NCI-H2171 (cell line): Measurements from ENCODE around the gene IL1RL2.

Experiments used
- DNase-seq: peaks from one replicate; lab custom pipeline; 2025; lab: John Stamatoyannopoulos, UW

IL1RL2 gene

DNA sequence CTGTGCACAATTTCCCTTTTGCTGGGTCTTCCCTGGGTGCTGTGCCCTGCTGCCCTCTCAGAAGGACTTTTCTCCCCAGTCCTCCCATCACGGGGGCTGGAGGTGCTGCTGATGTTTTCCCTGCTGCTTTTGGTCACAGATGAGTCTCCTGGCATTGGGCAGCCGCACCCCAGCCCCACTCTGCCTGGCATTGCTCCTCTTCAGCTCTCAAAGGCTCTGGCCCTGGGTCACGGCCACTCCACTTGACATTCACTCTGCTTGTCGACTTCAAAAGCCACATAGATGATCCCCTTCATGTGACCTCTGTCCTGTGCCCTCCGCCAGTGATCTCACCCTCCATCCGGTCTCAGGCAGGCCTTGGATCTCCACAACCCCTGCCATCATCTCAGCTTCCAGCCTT lies 81.0 kb downstream of the IL1RL2 start:
- no peak for DNase-seq

DNA sequence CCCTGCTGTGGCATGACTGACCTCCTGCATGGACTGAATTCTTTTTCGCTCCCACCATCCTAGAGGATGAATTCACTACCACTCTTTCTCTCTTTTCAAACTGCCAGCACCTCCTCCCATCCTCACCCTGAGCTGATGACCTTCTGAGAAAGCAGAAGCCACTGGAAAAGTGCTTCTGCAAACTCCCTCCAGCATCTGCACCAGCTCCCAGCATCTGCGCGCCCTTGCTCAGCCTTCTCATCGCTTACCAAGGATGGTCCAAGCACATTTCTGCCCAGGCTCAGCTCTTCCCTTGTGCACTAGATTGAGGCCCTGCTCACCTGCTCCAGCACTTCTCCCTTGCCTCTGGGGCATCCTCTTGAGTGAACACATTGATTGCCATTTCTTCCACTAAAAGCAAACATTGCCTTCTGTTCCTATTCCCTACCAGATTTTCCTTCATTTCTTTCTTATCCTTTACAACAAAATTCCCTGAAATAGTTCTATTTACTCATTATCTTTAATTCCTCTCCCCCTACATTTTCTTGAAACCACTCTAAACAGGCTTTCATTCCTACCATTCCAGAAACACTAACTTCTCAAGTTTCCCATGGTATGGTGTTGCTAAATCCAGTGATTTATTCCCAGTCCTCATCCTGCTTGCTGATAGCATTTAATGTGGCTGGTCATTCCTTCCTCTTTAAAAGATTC lies 81.8 kb downstream of the IL1RL2 start:
- DNase-seq = no peak

DNA sequence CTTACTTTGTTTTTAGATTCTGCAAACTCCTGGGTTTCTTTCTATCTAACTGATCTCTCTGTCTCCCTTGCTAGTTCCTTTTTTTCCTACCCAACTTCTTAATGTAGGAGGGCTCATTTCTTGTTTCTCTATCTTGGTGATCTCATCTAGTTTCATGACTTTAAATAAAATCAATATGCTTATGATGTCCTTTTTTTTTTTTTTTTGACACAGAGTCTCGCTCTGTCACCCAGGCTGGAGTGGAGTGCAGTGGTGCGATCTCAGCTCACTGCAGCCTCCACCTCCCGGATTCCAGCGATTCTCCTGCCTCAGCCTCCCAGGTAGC lies 82.3 kb downstream of the IL1RL2 start:
- DNase-seq = no peak

DNA sequence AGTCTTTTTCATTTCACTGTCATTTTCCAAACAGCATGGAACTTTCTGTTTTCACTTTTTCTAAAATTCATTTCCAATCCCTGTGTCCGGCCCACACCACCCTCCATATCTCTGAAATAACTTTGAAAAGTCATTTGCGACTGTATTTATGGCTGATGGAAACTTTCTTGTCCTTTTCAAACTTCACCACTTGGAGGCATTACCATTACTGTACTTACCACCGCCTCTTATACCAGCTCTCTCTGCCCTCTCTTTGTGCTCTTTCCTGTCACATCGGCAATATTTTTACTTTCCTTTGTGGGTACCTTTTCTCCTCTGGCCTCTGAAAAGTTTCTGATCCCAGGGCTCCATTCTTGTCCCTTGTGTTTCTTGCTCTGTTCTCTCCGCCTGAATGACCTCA lies 85.0 kb downstream of the IL1RL2 start:
- no peak for DNase-seq

DNA sequence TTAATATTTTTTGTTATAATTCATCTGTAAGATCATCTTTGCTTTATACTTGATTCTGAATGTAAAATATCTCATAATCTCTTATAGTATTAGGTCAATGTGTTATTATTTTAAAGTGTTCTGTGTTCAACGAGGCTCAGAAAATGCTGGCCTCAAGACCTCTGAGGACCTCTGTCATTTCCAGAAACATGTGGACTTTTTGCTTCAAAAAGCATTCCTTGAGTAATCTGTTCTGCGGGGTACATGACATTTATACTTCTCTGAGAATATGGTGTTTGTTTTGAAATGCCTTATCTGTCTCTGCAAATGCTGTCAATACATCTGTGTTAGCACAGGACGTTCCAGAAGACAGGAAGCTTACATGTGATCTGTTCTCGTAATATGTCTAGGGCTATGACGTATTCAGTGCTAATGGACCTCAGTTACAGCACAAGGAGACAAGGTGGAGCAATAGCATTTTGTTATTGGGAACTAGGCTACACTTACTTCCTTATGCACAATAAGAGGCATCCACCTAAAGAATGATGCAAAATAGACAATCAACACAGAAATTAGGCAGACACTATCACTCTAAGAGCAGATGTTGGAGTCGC lies 86.9 kb downstream of the IL1RL2 start:
- no peak for DNase-seq

DNA sequence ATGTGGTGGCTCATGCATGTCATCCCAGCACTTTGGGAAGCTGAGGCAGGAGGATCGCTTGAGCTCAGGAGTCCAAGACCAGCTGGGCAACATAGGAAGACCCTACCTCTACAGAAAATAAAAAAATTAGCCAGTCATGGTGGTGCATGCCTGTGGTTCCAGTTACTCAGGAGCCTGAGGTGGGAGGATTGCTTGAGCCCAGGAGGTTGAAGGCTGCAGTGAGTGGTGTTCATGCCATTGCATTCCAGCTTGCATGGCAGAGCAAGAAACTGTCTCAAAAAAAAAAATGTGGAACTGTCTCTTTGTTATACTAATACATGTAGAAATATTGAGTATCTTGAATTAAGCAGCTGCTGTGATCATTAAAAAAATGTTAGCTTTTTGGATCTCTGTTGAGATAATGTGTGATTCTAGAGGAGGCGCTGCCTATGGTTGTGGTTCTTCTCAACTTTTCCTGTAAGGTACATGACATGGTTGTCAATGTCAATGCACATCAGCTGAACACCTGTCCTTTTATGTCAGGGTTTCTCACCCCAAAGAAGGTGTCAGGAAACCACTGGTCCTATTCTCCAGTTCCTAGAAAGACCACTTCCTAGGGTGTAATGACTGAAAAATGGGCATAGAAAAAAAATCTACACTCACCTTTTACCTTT lies 89.9 kb downstream of the IL1RL2 start:
- no peak for DNase-seq

DNA sequence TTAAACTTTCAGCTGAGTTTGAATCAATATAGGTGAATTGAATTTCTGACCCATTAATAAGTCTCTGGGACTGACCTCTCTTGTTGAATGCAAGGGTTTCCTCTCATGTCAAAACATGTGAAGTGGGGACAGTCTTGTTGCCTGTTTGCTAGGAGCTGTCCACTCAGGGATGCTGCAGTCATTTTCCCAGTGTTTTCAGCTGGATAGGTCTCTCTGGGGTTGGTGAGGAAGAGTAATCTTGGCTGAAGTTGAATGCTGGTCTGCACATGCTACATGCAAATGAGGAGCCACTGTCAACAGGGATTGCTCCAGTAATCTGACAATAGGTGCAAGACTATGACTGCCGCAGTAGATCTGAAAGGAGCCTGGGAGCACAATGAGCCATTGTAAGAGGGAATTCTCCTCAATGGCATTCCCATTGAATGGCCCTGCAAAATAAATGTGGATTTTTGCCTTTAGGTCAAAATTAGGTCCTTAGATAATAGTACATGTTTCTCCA lies 90.4 kb downstream of the IL1RL2 start:
- DNase-seq = no peak

DNA sequence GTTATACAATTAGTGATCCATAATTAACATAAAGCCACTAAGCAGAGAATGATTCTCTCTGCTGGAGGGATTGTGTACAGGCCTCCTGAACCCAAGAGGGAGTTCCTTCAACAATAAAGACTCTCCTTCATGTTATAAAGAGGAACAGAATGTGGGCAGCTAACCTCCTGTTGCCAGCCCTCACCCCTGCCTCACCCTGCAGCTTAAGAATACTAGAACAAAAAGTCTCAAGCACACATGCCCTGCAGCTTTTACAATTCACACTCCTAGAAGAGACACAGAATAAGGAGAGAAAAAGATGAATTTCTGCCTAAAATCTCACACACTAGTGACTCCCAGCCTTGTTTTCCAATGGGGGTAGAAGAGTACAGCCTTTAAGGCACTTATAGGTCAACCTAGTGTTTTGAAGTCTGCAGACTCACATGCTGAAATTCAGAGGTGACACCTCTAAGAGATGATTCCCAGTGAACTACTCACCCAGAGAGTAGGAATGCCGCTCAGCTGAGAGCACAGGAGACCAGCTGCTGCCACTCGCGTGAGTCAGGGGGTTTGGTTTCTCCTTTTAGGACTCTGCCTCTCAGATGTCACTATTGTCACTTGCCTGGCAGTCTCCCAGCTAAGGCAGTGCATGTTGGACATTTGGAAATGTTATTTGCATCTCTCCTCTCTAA lies 92.0 kb downstream of the IL1RL2 start:
- no peak for DNase-seq

DNA sequence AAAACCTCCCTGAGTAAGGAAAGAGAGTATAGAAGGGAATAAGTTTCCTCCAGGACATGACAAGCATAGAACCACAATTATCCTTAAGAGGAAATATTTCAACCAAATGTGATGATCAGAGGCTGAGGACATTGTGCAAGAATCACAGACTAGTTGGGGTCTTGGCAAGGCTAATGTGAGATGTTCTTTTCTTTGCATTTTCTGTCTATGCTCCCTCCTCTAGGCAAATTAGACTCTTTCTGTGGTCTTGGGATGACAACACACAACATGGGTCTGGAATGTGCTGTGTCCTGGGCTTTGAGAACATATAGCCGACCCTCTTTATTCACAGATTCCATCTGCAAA lies 92.5 kb downstream of the IL1RL2 start:
- DNase-seq = no peak

DNA sequence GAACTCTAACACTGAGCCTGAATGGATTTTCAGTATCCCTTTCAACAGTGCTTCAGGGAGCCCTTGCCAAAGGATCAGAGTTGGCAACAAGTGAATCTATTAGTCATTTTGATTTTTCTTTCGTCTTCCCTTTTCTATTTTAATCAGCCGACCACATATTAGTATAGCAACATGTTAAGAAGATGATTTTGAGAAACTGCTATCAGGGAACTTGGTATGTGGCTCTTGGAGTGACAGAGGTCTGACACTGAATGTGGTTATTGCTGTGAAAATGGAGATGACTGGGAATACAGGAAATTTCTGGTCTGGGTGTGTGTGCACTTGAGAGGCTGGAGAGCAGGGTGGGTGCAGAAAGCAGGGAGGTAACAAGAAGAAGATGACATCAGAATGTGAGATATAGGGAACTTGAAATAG lies 95.9 kb downstream of the IL1RL2 start:
- DNase-seq = no peak

DNA sequence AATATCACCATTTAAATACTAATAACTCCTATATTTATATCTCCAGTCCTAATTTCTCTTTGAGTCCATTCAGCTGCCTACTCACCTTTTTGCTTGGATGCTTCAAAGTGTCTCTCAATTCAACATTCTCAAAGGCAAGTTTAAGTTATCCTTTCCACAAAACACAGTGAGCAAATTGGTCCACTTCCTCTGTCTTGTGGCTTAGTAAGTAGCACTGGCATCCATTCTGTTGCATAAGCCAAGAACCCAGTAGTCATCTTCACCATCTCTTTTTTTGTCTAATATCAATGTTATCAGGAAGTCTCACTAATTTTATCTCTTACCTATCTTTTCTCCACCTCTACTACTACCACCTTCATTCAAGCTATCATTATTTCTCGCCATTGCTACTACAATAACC lies 97.2 kb downstream of the IL1RL2 start:
- DNase-seq = no peak

DNA sequence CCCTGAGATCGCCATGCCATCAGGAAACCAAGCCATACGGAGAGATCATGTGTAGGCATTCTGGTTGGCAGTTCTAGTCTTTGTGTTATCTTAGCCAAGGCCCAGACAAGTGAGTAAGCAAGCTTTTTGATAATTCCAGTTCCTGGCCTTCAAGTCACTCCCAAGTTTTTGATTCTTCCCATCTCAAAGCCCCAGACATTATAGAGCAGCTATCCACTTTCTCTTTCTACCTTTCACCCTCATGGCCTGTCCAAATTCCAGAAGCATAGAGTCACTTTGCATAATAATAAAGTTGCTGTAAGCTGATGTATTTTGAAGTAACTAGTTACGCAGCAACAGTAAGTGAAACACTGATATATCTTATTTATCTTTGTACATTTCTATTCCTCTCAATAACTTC lies 97.8 kb downstream of the IL1RL2 start:
- no peak for DNase-seq

DNA sequence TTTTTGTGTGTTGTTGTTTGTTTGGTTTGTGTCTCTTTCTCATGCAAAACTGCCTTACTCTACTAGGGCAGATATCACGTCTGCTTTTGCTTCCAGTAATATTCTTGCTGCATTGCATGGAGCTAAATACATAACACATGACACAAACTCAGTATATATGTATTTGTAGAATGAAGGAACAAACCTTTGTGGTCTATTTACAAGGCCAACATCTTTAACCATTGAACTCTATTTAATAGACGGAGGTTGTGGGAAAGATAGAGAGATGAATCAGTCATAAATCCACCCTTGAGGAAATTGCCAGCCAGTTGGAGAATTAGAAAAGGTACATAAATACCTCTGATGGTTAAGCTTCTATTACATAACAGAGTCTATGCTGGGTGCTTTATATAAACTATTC lies 98.5 kb downstream of the IL1RL2 start:
- DNase-seq = no peak

DNA sequence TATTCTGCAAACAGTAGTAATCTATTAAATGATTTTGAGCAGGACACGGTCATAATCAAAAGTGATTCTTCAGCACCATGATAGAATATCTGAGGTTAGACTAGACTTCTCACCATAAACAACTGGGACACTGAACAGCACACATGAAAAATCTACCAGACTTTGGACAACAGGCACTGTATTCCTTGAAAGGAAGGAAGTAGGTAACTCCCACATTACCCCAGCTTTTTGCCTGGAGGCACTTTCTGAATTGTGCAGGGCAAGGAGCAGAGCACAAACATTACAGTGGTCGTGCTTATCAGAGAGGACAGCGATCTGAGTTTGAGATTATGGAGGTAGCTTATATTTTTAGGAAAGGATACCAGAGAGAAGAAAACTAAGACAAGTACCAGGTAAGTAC lies 99.2 kb downstream of the IL1RL2 start:
- DNase-seq = no peak

DNA sequence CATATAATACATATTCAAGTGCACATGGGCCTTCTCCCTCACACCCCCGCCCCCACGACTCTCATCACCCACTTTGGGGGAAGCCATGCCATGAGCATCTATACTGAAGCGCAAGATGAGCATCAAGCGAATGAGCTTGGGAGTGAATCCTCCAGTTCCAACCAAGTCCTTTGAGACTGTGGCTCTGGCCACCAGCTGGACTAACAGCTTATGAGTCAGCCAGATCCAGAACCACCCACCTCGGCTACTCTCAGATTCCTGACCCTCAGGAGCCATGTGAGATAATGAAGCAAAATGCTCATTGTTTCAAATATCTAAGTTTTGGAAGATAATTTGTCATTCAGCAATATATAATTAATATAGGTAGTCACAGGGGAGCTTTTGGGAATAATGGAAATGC lies 102.3 kb downstream of the IL1RL2 start:
- DNase-seq = no peak
